Measurements from ENCODE around the gene DLGAP4.

Gene DLGAP4

DNA sequence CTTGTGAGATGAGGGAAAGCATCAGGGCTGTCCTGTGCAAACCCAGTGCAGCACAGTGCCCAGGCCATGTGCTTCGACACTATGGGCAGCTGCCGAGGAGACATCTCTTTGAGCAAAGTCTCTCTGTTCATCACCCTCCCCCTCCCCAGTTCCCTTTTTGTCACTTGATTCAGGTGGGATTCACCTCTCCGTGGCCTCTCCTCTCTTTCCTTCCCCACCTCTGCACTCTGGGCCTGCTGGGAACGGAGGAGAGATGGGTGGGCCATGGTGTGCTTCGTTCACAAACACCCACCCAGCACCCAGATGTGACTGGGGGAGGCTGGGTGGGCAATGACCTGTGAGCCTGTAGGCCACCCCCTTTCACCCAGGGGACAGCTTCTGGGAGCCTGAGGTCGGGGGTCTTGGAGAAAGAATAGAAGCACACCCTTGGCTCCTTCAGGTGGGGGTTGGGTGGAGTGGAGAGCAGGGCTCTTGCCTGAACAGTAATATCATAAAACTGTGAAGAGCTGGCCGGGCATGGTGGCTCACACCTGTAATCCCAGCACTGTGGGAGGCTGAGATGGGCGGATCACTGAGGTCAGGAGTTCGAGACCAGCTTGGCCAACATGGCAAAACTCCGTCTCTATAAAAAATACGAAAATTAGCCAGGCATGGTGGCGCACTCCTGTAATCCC, 33.5 kb upstream of the DLGAP4 start:
- TF ChIP-seq EZH2phosphoT487 (IDR thresholded peaks at IDR 0.05; ENCODE audit: borderline replicate concordance, low read length): no peak
- TF ChIP-seq, protein P1, sequence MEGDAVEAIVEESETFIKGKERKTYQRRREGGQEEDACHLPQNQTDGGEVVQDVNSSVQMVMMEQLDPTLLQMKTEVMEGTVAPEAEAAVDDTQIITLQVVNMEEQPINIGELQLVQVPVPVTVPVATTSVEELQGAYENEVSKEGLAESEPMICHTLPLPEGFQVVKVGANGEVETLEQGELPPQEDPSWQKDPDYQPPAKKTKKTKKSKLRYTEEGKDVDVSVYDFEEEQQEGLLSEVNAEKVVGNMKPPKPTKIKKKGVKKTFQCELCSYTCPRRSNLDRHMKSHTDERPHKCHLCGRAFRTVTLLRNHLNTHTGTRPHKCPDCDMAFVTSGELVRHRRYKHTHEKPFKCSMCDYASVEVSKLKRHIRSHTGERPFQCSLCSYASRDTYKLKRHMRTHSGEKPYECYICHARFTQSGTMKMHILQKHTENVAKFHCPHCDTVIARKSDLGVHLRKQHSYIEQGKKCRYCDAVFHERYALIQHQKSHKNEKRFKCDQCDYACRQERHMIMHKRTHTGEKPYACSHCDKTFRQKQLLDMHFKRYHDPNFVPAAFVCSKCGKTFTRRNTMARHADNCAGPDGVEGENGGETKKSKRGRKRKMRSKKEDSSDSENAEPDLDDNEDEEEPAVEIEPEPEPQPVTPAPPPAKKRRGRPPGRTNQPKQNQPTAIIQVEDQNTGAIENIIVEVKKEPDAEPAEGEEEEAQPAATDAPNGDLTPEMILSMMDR (IDR thresholded peaks at IDR 0.05; ENCODE audit: low read depth, low read length, poor library complexity, severe bottlenecking): no peak
- no peaks in the 10 kb centered on the region for H3F3A ChIP-seq (ENCODE audit: control insufficient read depth, insufficient read depth)
- no peak overlapping the region for H3K4me2 ChIP-seq (ENCODE audit: low read length)
- H3K79me2 ChIP-seq (ENCODE audit: control insufficient read depth, low read length): no peaks in the 10 kb centered on the region
- no peaks in the 10 kb centered on the region for H3K9me2 ChIP-seq (replicated peaks; ENCODE audit: control insufficient read depth, low read length)
- no peaks in the 10 kb centered on the region for H3K27me3 ChIP-seq (ENCODE audit: control insufficient read depth, low read length)
- H3K36me3 ChIP-seq (ENCODE audit: control insufficient read depth, low read length): no peaks in the 10 kb centered on the region
- H4K20me1 ChIP-seq (ENCODE audit: control insufficient read depth, insufficient read depth, low read depth, low read length): no peaks in the 10 kb centered on the region
- no peak overlapping the region for H3K4me3 ChIP-seq (ENCODE audit: low read length)
- no peaks in the 10 kb centered on the region for H3K9me3 ChIP-seq (ENCODE audit: control insufficient read depth, insufficient read depth, low read length)
- H3K27ac ChIP-seq (ENCODE audit: low read depth, low read length): no peak overlapping the region
- no peaks in the 10 kb centered on the region for H3K4me1 ChIP-seq (ENCODE audit: control insufficient read depth, low read length)

DNA sequence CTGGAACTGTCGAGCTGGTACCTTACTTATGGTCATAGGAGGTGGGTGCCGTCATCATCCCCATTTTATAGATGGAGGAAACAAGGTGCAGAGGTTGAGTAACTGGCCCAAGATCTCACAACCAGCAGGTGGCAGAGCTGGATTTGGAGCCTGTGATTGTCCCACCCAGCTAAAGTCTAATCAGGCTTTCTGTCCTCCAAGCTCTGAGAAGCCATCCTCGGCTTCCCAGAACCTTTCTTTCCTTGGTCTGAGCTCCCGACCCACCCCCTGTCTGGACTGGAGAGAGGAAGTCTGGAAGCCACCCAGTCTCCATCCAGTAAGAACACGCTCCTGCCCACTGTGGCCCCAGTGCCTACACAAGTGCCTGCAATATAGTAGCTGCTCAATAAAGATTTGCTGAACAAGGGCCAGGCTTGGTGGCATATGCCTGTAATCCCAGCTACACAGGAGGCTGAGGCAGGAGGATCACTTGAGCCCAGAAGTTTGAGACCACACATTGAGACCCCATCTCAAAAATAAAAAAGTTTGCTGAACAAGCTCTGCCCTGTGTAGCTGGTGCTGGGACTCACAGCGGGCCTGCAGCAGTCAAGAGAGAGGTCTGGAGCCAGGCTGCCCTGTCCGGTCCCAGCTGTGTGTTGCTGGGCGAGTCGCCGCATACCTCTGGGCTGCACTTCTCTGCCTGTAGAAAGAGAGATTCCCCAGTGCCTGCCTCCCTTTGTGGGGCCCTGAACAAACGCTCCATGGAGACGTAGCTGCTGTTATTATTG, 32.5 kb upstream of the DLGAP4 start:
- H3F3A ChIP-seq (ENCODE audit: control insufficient read depth, insufficient read depth): no peaks in the 10 kb centered on the region
- H3K9me3 ChIP-seq (ENCODE audit: control insufficient read depth, insufficient read depth, low read length): no peaks in the 10 kb centered on the region
- H3K4me3 ChIP-seq (ENCODE audit: low read length): no peak overlapping the region
- TF ChIP-seq EZH2phosphoT487 (IDR thresholded peaks at IDR 0.05; ENCODE audit: borderline replicate concordance, low read length): no peak
- TF ChIP-seq, protein P1 (IDR thresholded peaks at IDR 0.05; ENCODE audit: low read depth, low read length, poor library complexity, severe bottlenecking): peak; percentile 40
- H3K79me2 ChIP-seq (ENCODE audit: control insufficient read depth, low read length): no peaks in the 10 kb centered on the region
- no peak overlapping the region for H3K4me2 ChIP-seq (ENCODE audit: low read length)
- H3K9me2 ChIP-seq (replicated peaks; ENCODE audit: control insufficient read depth, low read length): no peaks in the 10 kb centered on the region
- no peak overlapping the region for H3K27ac ChIP-seq (ENCODE audit: low read depth, low read length)
- H3K27me3 ChIP-seq (ENCODE audit: control insufficient read depth, low read length): no peaks in the 10 kb centered on the region
- H4K20me1 ChIP-seq (ENCODE audit: control insufficient read depth, insufficient read depth, low read depth, low read length): no peaks in the 10 kb centered on the region
- no peaks in the 10 kb centered on the region for H3K36me3 ChIP-seq (ENCODE audit: control insufficient read depth, low read length)
- no peaks in the 10 kb centered on the region for H3K4me1 ChIP-seq (ENCODE audit: control insufficient read depth, low read length)

DNA sequence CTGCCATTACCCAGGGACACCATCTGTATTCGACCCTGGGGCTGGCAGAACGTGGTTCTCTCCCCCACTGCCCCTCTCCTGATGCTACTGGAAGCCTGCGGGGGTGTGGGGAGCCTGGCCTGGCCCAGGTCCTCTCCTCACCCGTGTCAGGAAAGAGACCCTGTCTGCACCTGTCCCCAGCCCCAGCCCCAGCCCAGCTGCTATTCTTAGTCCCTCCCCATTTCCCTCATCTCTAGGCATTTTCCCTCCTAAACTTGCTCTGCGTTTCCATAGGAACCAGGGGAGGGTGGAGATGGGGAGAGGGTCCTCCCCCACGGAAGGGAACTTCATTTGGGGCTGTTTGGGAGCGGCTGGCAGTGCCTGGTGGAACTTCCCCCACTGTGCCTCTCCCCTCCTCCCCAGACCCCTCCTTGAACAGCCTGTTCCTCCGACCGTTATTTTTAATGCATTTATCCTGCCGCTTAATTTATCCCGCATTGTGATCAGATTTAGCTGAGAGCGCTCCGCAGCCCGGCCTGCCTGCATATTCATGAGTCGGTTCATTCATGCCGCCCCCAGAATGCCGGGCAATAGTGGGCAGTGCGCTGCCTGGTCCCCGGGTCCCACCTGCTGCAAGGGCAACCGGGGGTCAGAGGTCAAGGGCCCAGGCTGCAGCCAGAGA, 31.8 kb upstream of the DLGAP4 start:
- no peaks in the 10 kb centered on the region for H3K9me3 ChIP-seq (ENCODE audit: control insufficient read depth, insufficient read depth, low read length)
- no peaks in the 10 kb centered on the region for H3K4me1 ChIP-seq (ENCODE audit: control insufficient read depth, low read length)
- TF ChIP-seq, protein P1 (IDR thresholded peaks at IDR 0.05; ENCODE audit: low read depth, low read length, poor library complexity, severe bottlenecking): no peak
- TF ChIP-seq EZH2phosphoT487 (IDR thresholded peaks at IDR 0.05; ENCODE audit: borderline replicate concordance, low read length): no peak
- no peaks in the 10 kb centered on the region for H3K36me3 ChIP-seq (ENCODE audit: control insufficient read depth, low read length)
- no peaks in the 10 kb centered on the region for H3K9me2 ChIP-seq (replicated peaks; ENCODE audit: control insufficient read depth, low read length)
- H3K4me2 ChIP-seq (ENCODE audit: low read length): no peak overlapping the region
- H3K79me2 ChIP-seq (ENCODE audit: control insufficient read depth, low read length): no peaks in the 10 kb centered on the region
- no peaks in the 10 kb centered on the region for H4K20me1 ChIP-seq (ENCODE audit: control insufficient read depth, insufficient read depth, low read depth, low read length)
- no peaks in the 10 kb centered on the region for H3K27me3 ChIP-seq (ENCODE audit: control insufficient read depth, low read length)
- H3K4me3 ChIP-seq (ENCODE audit: low read length): no peak overlapping the region
- H3K27ac ChIP-seq (ENCODE audit: low read depth, low read length): no peak overlapping the region
- no peaks in the 10 kb centered on the region for H3F3A ChIP-seq (ENCODE audit: control insufficient read depth, insufficient read depth)

Measured in DOHH2 (cell line).